K562 (cell line): ENCODE results near the gene GPSM3. TPM values are rescaled to one million over a fixed set of nuclear protein-coding genes. Genes with fewer than 3 reads are reported as not detected.

Source experiments
- CBX3 ChIP-seq, 2 experiments: IDR thresholded peaks; 1 replicate in 1 of 2; 2 replicates in 1 of 2; pipeline ENCODE4 v1.6.1; 2012; ENCODE audit warnings: inconsistent platforms in 2 of 2, low read length in 2 of 2, borderline replicate concordance in 1 of 2, control low read depth in 1 of 2
- CHD4 ChIP-seq: fragments of 200-600 bp; sonication (generic); IDR thresholded peaks from 3 replicates; pipeline ENCODE4 v1.6.1; 2012; ENCODE audit warnings: low read depth, mild to moderate bottlenecking, mixed read lengths, low read length, inconsistent platforms; ENCODE audit not compliant: insufficient read depth, insufficient replicate concordance, poor library complexity, severe bottlenecking
- E4F1 ChIP-seq: fragments of 250-450 bp; sonication (Bioruptor Pico); IDR thresholded peaks from 2 replicates; pipeline ENCODE4 v1.5.0; 2021; ENCODE audit warnings: mild to moderate bottlenecking, borderline replicate concordance
- GTF2A2 ChIP-seq: IDR thresholded peaks from 2 replicates; pipeline ENCODE4 v1.6.1; 2016; ENCODE audit warnings: mild to moderate bottlenecking, missing genetic modification characterization, missing compliant biosample characterization
- HINFP ChIP-seq: fragments of 450-650 bp; conservative IDR thresholded peaks from 2 replicates; pipeline ENCODE4 v1.6.1; 2016; ENCODE audit warnings: missing genetic modification characterization, low read depth, mild to moderate bottlenecking, control low read depth, missing compliant biosample characterization
- MTA3 ChIP-seq: fragments of 450-650 bp; formaldehyde crosslinking; IDR thresholded peaks from 2 replicates; pipeline ENCODE4 v1.6.1; 2017; ENCODE audit warnings: mild to moderate bottlenecking, borderline replicate concordance
- NR3C1 ChIP-seq: sonication (generic); formaldehyde crosslinking; IDR thresholded peaks from 2 replicates; pipeline ENCODE4 v1.8.1; 2022; ENCODE audit warnings: missing genetic modification reagents
- POLR3G ChIP-seq: IDR thresholded peaks from 2 replicates; pipeline ENCODE4 v1.6.1; 2011; ENCODE audit not compliant: insufficient read length, insufficient replicate concordance; ENCODE audit errors: extremely low read depth
- SMC3 ChIP-seq: conservative IDR thresholded peaks from 2 replicates; pipeline ENCODE4 v1.6.1; 2011; ENCODE audit warnings: low read depth, low read length, improper control_type of control experiment; ENCODE audit not compliant: insufficient read depth
- U2AF2 ChIP-seq: fragments of 200-400 bp; formaldehyde crosslinking; optimal IDR thresholded peaks from 2 replicates; pipeline ENCODE3; 2017; ENCODE audit warnings: low read depth, mild to moderate bottlenecking, low read length
- YY1 ChIP-seq, 3 experiments: IDR thresholded peaks; 2 replicates each; pipeline ENCODE4 v1.6.1; 2011; ENCODE audit warnings: low read length in 2 of 3, mild to moderate bottlenecking in 2 of 3, moderate library complexity in 2 of 3, borderline replicate concordance in 1 of 3, control low read depth in 1 of 3, low read depth in 1 of 3; ENCODE audit not compliant: insufficient read depth in 3 of 3, insufficient replicate concordance in 2 of 3, control insufficient read depth in 1 of 3, insufficient read length in 1 of 3; ENCODE audit errors: extremely low read depth in 1 of 3
- ZBTB49 ChIP-seq: sonication (generic); formaldehyde crosslinking; IDR thresholded peaks from 2 replicates; pipeline ENCODE4 v1.8.0; 2022; ENCODE audit warnings: missing genetic modification reagents, mild to moderate bottlenecking, borderline replicate concordance
- ZMIZ1 ChIP-seq, 2 experiments: fragments of 150-350 bp in 1 of 2; IDR thresholded peaks; 2 replicates each; pipeline ENCODE4 v1.6.1; 2012 to 2016; ENCODE audit warnings: low read depth in 2 of 2, low read length in 2 of 2, mild to moderate bottlenecking in 1 of 2, moderate library complexity in 1 of 2
- ZNF263 ChIP-seq: sonication (generic); formaldehyde crosslinking; IDR thresholded peaks from 2 replicates; pipeline ENCODE4 v1.8.0; 2022; ENCODE audit warnings: mild to moderate bottlenecking, missing genetic modification reagents, borderline replicate concordance
- polyA plus RNA-seq, 8 experiments: library from polyadenylated mRNA; depleted of rRNA in 4 of 8; stranded (reverse) in 5 of 8; unstranded in 3 of 8; fragments of >200 nt; fragmentation: Nextera tagmentation in 2 of 8; fragmentation: Illumina TruSeq in 1 of 8; extraction: Ambion mirVana in 2 of 8; extraction: Trizol in 1 of 8; gene quantifications; 2 replicates each; pipeline versions ENCODE4 v1.2.1 to v1.2.3, GENCODE V29; 2011 to 2014; ENCODE audit warnings: inconsistent platforms in 1 of 8, missing spikeins in 1 of 8
- total RNA-seq, 7 experiments: library from RNA; depleted of rRNA in 6 of 7; stranded (reverse); fragments of >200 nt in 6 of 7; fragmentation: Illumina TruSeq in 2 of 7; extraction: Trizol in 2 of 7; gene quantifications; 2 replicates each; pipeline versions ENCODE4 v1.2.1 to v1.2.3, GENCODE V29; 2011 to 2021; ENCODE audit warnings: low replicate concordance in 1 of 7

The GPSM3 gene
- total and polyA plus RNA-seq, 9 of the 15 experiments (the other 6 are each of a cell fraction or from before 2014, with no cell fraction given): 5.3 to 42.6 (median 24.4) TPM

- TF ChIP-seq ZBTB49 (CRISPR knock-in tag) (no peak), POLR3G (no peak), HINFP (tag) (no peak), ZNF263 (CRISPR knock-in tag) (no peak), CBX3 (IDR thresholded peaks at IDR 0.05; ENCODE audit: borderline replicate concordance in 1 of 2, low read length in 2 of 2) (peak in 1 of 2 experiments; percentile 38; a peak in 1 of 3 replicates), ZMIZ1 (IDR thresholded peaks at IDR 0.05; ENCODE audit: low read depth in 2 of 2, low read length in 2 of 2) (no peak), U2AF2 (no peak), SMC3 (no peak), MTA3 (peak; percentile 84), NR3C1 (CRISPR knock-in tag) (no peak), GTF2A2 (no peak), YY1 (IDR thresholded peaks at IDR 0.05; ENCODE audit: borderline replicate concordance in 1 of 3, control insufficient read depth in 1 of 3, extremely low read depth in 1 of 3, insufficient read depth in 3 of 3, insufficient read length in 1 of 3, insufficient replicate concordance in 2 of 3, low read depth in 1 of 3, low read length in 2 of 3) (peak in 1 of 3 experiments; percentile 38), CHD4 (no peak), E4F1 (CRISPR knock-in tag) (no peak)
Observed at GRCh38 chr6:32177788-32178546, 14.5 kb downstream of the GPSM3 start, which contains the start of gene RNF5 (continued).
